ENCODE measurements around the gene BEAN1. TPM values are rescaled to one million over a fixed set of nuclear protein-coding genes. Genes with fewer than 3 reads are reported as not detected.
A peak's percentile ranks its signal among the peaks of the same experiment; 100 is the strongest.

The BEAN1 gene
- total RNA-seq, 1 experiment from 2014 or later = 0.24 TPM

DNA sequence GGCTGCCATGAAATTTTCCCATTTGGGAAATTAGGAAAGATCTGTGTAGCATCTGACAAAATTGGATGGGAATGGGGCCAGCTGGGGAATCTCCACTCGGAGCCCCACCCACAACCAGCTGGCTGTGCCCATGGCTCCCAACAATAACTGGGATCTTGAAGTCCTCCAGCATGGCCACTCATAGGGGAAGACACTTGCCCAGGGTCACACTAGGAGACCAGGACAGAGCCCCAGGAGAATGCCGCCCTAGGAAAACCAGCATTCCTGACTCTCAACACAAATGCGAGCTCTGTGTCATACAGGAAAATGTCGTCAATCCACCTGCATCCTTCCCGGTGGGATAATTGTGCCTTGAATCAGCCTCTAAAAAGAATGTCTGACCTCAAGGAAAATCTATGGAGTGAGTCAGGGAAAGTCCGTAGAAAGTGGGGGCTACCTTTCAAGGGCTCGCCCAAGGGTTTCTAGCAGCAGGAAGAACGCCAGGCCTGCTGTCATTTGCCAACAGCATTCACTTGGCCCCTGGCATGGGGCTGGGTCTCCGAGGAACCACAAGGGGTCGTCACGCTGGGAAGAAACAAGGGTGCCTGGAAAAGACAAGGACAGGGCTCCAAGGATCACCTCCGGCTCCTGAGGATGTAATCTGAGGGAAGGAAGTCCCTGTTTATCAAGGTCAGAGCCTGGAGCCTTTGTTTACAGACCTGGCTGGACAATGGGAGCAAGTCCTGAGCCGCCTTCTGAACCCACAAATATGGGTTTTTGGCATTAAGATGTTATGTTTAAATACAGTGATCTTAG, 44.7 kb upstream of the BEAN1 start:
- no peak overlapping the region for H4K5ac ChIP-seq (ENCODE audit: insufficient read length, low read depth, low read length)
- peak; percentile 37; the same call in 2 of the 3 replicates for TF ChIP-seq CTCF (conservative IDR thresholded peaks at IDR 0.05)
- H3K27me3 ChIP-seq (ENCODE audit: insufficient read depth, low read length) = no peaks in the 10 kb centered on the region
- no peak overlapping the region for H4K8ac ChIP-seq (replicated peaks; ENCODE audit: insufficient read length, low read depth, low read length)
- no peak overlapping the region for H2AFZ ChIP-seq (ENCODE audit: low read length)
- Mint-ChIP-seq H3K9me3 (peaks cover 5 to 6% of the 10 kb centered on the region in 2 experiments; a peak in 4 of 5 replicates), H3K36me3 (ENCODE audit: insufficient read depth in 1 of 3, low read depth in 3 of 3) (peaks cover 0 to 2% (median 0%) of the 10 kb centered on the region in 3 experiments; a peak in 4 of 7 replicates), H3K4me1 (peaks cover 10 to 15% of the 10 kb centered on the region in 2 experiments), H3K27me3 (ENCODE audit: low read depth) (peaks cover 2% of the 10 kb centered on the region), H3K27ac (peak overlapping the region in 2 of 3 experiments; percentile 31 to 93; a peak in 3 of 7 replicates), H3K4me3 (no peak overlapping the region)
- H2BK20ac ChIP-seq (ENCODE audit: low read depth, low read length, poor library complexity, severe bottlenecking) = no peak overlapping the region
- H3K79me2 ChIP-seq (ENCODE audit: insufficient read depth, low read length) = no peaks in the 10 kb centered on the region
- H3K23ac ChIP-seq (ENCODE audit: insufficient read length, low read depth, low read length) = no peak overlapping the region
- no peak overlapping the region for H3K18ac ChIP-seq (ENCODE audit: insufficient read length, low read depth, low read length)
- no peaks in the 10 kb centered on the region for H3K23me2 ChIP-seq (ENCODE audit: insufficient read length, low read depth, low read length, poor library complexity, severe bottlenecking)
- H3T11ph ChIP-seq (ENCODE audit: low read length) = no peak overlapping the region
- no peak overlapping the region for H2BK5ac ChIP-seq (ENCODE audit: insufficient read length, low read length)
- no peak overlapping the region for H2BK15ac ChIP-seq (ENCODE audit: low read depth, low read length)
- no peak overlapping the region for H2BK12ac ChIP-seq (ENCODE audit: insufficient read length, low read depth, low read length)
- no peak overlapping the region for H3K4me2 ChIP-seq (ENCODE audit: insufficient read depth, insufficient read length, low read length)
- WGBS (ENCODE audit: extremely low coverage, insufficient read length, low lambda C conversion rate) = no CpG with 5 or more reads among the region's 13 CpGs
- H3K9ac ChIP-seq (ENCODE audit: extremely low read depth, insufficient read length, low read length) = no peak overlapping the region
- H3K9me3 ChIP-seq (ENCODE audit: control insufficient read depth, low read depth, low read length) = no peaks in the 10 kb centered on the region
- peak; percentile 54 for DNase-seq
- H2AK5ac ChIP-seq (ENCODE audit: insufficient read length, low read length) = no peak overlapping the region
- no peaks in the 10 kb centered on the region; the same call in 1 of the 2 replicates for H3K4me1 ChIP-seq (ENCODE audit: insufficient read depth, low read length)
- H3K56ac ChIP-seq (ENCODE audit: insufficient read length, low read depth, low read length) = no peak overlapping the region
- H3K4ac ChIP-seq (ENCODE audit: low read depth, low read length) = no peak overlapping the region
- no peak overlapping the region for H3K27ac ChIP-seq (ENCODE audit: insufficient read length, low read depth, low read length)
- no peaks in the 10 kb centered on the region for H3K79me1 ChIP-seq (ENCODE audit: insufficient read depth, low read depth, low read length, poor library complexity, severe bottlenecking)
- H3K14ac ChIP-seq (ENCODE audit: insufficient read depth, low read length) = no peak overlapping the region
- no peaks in the 10 kb centered on the region for H4K20me1 ChIP-seq (ENCODE audit: control insufficient read depth, insufficient read depth, insufficient read length)
- H4K91ac ChIP-seq (ENCODE audit: insufficient read length, low read depth, low read length) = no peak overlapping the region
- H2BK120ac ChIP-seq (ENCODE audit: low read depth, low read length, poor library complexity, severe bottlenecking) = no peak overlapping the region
